ENCODE data around the gene PLOD3.
"Not testable (repeated sequence)": the region's sequence is repeated elsewhere in the genome, so short reads cannot be mapped to it uniquely, and the experiment has no call there.

The PLOD3 gene, protein sequence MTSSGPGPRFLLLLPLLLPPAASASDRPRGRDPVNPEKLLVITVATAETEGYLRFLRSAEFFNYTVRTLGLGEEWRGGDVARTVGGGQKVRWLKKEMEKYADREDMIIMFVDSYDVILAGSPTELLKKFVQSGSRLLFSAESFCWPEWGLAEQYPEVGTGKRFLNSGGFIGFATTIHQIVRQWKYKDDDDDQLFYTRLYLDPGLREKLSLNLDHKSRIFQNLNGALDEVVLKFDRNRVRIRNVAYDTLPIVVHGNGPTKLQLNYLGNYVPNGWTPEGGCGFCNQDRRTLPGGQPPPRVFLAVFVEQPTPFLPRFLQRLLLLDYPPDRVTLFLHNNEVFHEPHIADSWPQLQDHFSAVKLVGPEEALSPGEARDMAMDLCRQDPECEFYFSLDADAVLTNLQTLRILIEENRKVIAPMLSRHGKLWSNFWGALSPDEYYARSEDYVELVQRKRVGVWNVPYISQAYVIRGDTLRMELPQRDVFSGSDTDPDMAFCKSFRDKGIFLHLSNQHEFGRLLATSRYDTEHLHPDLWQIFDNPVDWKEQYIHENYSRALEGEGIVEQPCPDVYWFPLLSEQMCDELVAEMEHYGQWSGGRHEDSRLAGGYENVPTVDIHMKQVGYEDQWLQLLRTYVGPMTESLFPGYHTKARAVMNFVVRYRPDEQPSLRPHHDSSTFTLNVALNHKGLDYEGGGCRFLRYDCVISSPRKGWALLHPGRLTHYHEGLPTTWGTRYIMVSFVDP

DNA sequence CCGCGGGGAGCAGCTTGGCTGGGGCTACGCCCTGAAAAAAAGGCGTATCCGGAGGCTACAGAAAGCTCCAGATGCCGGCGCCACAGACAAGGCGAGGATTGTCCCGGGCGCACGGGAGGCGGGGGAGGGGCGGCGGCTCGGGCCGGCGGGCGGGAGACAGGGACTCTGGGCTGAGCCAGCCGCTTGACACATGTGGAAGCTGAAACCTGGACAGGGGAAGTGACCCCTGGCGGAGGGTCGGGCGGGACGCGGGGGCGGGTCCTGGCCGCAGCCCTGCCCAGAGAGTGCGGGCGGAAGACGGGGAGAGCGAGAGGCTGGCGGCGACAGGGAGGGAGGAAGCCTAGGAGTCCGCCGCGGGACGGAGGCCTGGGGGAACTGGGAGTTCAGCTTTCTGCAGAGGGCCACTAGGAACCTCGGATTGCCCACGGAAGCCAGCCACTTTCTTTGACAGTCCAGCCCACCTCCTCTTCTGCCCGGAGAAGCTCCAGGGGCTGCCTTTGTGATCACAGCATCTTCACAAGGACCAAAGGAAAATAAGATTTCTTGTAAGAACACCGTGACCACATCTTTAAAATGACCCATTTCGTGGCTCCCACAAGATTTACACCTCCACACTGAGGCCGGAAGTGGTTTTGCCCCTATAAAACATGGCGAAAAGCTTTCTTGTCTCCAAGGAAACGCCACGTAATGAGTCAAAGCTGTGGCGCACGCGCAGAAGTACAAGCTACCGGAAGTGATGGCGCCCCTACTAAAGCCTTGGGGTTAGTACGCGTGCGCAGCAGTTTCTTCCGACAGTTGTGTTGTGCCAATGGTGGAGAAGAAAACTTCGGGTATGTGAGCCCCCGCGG lies at the start of gene PLOD3, which contains the start of gene ZNHIT1:
Gene PLOD3, minus strand, starts transcription at position 194 of the 848 bp plus-strand sequence. CDS start 307 bp downstream, outside the sequence.
Gene ZNHIT1, plus strand, starts transcription at position 778 of the 848 bp plus-strand sequence. Its CDS starts 31 bp downstream, at position 809.
- DNase-seq = peak; percentile 38 to 95 (median 90)

DNA sequence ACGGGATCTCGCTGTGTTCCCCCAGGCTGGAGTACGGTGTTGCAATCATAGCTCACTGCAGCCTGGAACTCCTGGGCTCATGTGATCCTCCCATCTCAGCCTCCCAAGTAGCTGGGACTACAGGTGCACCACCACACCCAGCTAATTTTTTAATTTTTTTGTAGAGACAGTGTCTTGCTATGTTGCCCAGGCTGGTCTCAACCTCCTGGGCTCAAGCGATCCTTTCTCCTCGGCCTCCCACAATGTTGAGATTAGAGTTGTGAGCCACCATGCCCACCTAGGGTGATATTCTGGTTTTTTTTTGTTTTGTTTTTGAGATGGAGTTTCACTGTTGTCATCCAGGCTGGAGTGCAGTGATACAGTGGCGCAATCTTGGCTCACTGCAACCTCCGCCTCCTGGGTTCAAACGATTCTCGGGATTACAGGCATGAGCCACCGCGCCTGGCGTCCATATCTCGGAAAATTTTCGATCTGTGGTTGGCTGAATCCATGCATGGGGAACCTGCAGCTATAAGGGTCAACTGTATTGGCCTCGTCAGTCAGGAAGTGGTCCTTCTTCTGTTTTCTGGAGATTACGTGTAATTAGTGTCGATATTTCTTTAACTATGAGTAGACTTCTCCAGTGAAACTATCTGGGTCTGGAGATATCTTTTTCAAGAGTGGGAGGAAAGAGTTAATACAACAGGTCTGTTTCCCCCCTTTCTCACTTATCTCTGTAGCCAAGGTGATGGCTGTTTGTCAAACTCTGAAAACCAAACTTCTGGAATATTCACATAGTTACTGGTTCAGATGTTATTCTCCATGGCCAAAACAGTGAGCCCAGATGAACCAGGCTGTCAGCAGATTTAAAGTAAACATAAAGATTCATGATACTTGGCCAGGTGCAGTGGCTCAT lies 48.5 kb upstream of the PLOD3 start:
- no peak for DNase-seq

DNA sequence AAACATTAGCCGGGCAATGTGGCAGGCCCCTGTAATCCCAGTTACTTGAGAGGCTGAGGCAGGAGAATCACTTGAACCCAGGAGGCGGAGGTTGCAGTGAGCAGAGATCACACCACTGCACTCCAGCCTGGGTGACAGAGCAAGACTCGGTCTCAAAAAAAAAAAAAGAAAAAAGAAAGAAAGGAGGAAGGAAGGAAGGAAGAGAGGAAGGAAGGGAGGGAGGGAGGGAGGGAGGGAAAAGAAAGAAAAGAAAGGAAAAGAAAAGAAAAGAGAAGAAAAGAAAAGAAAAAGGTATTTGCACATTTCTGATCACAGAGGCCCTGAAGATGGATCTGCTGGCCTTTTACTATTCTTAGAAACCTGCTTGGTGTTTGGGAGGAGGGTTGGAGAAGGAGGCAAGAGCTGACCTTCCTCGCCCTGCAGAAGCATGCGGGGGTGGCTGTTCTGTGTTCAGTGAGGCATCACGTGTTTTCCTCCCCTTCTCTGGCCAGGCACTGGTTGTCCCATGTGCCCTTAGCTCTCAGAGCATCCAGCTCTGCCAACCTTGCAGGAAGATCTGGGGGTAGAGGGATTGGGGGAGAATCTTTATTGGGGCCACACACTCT lies 46.8 kb upstream of the PLOD3 start:
- peak in 1 of 14 donors; percentile 12 for DNase-seq

DNA sequence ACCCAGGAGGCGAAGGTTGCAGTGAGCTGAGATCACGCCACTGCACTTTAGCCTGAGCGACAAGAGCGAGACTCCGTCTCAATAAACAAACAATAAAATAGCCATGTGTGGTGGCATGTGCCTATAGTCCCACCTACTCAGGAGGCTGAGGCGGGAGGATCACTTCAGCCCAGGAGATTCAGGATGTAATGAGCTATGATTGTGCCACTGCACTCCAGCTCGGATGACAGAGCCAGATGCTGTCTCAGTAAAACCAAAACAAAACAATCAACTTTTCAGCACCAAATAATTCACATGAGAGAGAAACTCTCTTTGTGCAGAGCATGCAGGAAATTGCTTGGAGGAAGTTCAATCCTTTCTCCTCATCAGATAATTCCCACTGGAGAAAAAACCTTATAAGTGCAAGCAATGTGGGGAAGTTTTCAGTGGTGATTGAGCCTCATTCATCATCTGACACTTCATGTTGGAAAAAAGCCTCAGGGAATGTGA lies 40.9 kb upstream of the PLOD3 start:
- DNase-seq = no peak

DNA sequence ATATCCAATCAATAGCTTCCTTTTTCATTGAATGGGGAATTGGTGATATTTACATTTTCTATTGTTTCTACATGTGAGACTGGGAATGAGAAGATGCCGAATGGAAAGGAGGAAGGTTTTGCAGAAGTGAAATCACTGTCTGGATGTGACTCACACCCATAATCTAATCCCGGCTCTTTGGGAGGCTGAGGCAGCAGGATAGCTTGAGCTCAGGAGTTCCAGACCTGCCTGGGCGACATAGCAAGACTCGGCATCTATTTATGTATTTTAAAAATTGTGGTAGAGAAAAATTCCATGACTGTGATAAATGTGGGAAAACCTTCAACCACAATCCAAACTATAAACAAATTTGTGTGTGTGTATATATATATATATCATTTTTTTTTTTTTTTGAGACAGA lies 38.4 kb upstream of the PLOD3 start:
- DNase-seq = no peak

DNA sequence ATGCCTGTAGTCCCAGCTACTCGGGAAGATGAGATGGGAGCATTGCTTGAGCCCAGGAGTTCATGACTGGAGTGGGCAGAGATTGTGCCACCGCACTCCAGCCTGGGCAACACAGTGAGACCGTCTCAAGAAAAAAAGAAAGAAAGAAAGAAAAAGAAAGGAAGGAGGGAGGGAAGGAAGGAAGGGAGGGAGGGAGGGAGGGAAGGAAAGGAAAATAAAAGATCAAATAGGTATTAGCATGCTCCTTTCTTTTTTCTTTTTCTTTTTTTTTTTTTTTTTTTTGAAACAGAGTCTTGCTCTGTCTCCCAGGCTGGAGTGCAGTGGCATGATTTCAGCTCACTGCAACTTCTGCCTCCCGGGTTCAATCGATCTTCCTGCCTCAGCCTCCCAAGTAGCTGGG lies 35.8 kb upstream of the PLOD3 start:
- DNase-seq = not testable (repeated sequence)

DNA sequence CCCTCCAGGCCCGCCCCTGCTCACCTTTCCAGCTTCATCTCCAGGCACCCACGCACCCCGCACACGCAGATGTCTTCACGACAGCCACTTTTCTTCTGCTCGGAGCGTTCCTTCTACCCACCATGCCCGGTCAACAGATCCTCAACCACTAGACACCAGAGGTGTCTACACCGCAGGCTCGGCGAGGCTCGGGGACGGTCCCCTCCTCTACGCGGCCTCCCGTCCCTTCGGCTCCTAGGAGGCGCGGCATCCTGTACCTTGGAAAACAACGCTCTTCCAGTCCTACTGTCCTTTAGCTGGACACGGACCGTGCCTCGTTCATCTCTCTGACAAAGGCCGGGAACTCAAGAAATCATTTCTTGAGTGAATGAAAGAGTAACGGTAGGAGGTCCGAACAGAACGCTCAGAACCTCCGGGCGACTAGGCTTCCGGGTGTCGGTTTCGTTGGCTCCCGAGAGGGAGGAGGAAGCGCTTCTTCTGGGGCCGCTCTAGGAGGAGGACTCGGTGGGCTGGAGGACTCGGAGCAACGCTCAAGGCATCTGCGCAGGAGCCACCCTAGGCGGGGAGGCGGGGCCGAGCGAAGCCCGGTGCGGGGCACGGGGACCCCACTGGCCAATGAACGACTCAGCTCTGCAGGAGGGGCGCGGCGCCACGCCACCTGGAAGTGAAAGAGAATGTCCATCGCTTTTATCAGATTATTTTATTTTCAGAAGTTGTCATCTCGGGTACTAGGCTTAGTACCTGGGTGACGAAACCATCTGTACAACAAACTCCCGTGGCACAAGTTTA lies 34.7 kb upstream of the PLOD3 start:
- peak; percentile 61 to 94 (median 90) for DNase-seq

DNA sequence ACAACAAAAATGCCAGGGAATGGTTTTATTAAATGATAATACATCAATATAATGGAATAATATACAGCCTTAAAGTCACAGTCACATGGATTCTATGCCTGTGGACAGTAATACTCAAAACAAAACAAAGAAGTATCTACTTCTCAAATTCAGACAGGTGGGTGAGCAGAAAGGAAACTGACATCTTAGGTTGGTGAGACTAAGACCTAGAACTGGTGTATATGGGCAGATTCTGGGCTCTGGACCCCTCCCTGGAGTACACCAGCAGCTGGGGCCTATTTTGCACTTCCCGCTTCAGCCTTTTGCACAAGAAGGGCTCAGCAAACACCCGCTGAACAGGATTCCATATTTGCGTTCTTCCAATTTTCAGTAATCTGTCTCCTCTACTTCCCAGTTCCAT lies 32.9 kb upstream of the PLOD3 start:
- DNase-seq = no peak

DNA sequence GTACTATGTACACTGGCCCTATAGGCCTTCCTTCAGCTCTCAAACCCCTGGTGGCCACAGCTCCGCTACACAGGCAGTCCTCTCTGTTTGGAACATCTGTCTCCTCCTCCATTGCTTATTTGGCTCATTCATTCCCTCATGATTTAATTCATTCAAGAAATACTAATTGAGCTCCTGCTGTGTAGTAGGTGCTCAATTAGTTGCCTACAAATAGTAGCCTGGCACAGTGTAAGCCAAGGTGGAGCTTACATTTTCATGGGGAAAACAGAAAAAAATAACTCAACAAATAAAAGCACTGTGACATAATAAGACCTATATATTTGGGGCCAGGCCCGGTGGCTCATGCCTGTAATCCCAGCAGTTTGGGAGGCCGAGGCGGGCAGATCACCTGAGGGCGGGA lies 30.9 kb upstream of the PLOD3 start:
- no peak for DNase-seq

DNA sequence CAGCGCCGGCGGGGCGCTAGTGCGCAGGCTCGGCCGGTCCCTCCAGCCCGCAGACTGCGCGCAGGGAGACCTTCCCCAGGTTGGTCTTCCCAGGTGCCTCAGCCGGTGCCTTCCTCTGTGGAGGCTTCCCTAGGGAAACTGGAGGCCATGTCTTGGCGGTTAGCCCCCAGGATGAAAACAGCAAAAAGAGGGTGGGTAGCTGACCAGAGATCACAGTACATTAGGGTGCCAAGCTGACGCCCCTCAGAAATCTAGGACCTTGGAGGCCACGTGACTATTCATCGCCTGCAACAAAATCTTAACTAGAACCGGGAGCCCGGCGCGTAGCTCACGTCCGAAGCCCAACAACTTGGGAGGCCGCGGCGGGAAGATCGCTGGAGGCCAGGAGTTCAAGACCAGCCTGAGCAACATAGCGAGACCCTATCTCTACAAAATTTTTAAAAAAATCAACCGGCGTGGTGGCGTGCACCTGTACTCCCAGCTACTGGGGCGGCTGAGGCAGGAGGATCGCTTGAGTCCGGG lies 27.8 kb upstream of the PLOD3 start:
- no peak for DNase-seq

DNA sequence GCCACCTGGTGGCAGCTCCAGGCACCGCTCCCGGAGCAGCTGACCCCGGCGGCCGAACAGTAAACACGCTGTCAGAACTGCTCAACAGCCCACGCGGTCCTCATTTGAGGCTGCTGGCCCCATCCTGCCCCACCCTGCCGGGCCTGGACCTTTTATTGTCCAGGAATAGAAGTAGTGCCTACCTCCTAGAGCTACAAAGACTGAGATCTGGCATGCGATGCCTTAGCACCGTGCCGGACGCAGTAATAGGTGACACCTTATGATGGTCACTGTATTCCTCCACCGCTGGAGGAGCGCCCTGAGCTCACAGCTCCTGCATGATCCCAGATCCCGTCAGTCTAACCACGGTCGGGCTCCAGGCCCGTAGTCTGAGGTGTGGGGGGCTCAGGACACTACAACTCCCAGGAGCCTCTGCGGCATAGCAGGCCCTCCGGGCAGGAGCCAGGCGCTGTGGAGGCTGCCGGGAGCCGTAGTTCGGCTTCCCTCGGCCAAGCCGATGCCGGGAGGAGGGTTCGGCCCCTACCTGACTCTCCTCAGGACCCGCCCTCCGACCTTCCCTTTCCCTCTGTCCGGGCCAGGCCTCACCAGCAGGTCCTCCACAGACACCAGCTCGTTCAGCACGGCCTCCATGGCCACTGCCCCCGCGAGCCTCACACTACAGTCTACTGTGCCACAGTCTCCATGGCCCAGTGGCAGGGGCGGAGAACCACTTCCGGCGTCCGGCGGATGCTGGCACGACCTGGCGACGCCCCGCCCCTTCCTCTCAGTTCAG lies 27.2 kb upstream of the PLOD3 start, which contains the start of gene FIS1:
Gene FIS1, minus strand, starts transcription at position 707 of the 772 bp plus-strand sequence. Its CDS starts 77 bp downstream, at position 630.
- peak; percentile 83 to 99 (median 98) for DNase-seq

DNA sequence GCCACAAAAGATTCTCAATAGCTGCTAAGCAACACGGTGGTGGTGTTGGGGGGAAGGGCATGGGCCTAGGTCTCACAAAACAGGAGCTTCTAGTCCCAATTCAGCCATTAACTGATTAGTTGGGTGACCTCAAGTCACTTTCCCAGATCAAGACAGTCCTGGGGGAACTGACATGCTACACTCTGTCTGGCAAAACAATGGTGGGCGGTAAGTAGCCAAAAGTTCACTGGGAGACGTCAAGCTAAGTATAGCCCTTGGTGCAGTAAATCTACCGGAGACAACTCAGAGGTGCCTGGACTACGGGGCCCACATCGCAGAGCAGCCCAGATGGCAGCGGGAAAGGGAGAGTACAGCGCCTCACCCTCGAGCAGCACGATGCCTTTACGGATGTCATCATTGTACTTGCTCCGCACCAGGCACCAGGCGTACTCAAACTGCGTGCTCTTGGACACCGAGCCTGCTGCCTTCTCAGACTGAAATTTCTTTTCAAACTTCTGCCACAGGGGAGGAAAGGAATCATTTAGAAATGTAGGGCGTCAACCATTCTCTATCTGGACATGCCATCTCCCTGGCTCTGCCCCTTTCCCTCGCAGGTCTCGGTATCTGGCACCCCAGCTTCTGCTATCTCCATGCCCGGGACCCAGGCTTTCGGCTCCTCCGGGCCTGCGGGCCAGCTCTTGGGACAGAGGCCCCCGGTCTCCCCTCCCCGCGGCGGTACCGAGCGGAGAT lies 26.4 kb upstream of the PLOD3 start:
- peak in 2 of 14 donors; percentile 37 to 60 for DNase-seq

DNA sequence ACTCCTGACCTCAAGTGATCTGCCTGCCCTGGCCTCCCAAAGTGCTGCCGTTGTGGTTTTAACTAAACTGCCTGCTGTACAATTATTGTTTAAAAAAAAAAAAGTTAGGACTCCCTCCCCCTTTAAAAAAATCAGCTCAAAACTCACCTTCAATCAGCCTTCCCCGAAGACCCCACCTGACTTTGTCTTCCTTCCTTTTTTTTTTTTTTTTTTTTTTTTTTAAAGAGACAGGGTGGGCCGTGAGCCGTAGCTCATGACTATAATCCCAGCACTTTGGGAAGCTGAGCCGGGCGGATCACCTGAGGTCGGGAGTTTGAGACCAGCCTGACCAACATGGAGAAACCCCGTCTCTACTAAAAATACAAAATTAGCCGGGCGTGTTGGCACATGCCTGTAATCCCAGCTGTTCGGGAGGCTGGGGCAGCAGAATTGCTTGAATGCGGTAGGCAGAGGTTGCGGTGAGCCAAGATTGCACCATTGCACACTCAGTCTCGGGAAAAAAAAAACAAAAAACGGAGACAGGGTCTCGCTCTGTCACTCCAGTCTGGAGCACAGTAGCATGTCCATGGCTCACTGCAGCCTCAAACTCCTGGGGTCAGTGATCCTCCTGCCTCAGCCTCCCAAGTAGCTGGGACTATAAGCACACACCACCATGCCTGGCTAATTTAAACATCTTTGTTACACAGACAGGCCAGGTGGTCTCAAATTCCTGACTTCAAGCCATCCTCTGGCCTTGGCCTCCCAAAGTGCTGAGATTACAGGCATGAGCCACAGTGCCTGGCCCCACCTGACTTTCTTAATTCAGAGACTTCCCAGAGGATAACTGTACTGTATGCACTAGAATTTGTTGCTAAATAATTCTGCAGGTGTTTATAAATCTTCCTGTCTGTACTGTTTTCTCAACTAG lies 24.3 kb upstream of the PLOD3 start:
- no peak for DNase-seq

DNA sequence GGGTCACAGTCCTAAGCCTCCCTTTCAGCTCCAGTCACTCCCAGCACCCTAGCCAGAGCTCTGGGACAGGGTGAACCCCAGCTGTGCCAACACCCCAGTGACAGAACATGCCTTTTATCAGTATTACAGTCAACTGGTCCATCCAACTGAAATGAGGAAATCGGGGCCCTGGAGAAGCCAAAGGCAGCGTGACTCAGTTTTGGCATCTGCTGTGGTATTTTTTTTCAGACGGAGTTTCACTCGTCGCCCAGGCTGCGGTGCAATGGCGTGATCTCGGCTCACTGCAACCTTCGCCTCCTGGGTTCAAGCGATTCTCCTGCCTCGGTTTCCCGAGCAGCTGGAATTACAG lies 23.6 kb upstream of the PLOD3 start:
- DNase-seq = no peak

DNA sequence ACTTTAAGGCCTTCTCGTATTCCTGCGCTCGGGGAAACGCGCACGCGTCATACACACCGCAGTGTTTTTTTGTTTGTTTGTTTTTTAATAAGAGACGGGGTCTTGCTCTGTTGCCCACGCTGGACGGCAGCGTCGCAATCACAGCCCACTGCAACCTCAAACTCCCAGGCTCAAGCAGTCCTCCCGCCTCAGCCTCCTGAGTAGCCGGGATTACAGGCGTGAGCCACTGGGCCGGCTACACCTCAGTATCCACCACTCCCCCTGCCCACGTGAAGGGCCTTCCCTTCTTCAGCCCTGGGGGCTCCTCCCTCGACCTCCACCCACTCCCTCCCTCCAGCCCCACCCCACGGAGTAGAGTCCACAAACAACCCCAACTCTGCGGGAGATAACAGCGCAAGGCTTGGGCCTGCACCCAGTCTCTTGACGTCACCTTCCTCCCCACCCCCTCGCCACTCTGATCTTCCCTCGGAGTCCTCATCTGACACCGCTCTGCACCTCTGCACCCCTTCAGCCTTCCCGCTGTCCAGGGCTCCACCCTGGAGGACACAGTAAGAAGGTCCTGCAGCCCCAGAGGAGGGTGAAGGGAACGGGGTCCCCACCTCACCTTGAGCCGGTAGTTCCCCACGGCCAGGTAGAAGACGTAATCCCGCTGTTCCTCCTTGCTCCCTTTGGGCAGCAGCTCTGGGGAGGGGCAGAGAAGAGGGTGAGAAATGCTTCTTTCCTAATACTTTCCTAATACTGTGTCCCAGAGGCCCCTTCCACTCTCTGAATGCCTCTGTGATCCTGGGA lies 23.0 kb upstream of the PLOD3 start:
- DNase-seq = no peak

DNA sequence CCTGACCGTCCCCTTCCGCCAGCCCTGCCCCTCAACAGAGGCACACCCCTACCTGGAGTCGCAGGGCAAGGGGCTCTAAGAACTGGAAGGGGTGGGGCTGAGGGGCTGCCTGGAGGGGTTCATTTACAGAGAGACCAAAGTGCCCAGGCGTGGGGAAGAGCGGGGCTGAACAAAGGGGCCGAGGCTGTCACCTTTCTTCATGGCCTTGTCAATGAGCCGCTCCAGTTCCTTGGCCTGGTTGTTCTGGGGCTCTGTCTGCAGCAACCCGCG lies 22.5 kb upstream of the PLOD3 start:
- no peak for DNase-seq
